Stimulated activated CD8-positive, alpha-beta memory T cell treated with anti-CD3 and anti-CD28 coated beads, Interleukin-4, amount 100 ng/mL, for 24 hours (primary cell): ENCODE data around the gene COX14.
"Not testable (repeated sequence)": the region's sequence is repeated elsewhere in the genome, so short reads cannot be mapped to it uniquely, and the experiment has no call there.

Experiments
- DNase-seq: peaks from one replicate; pipeline ENCODE4 v3.0.0-alpha.2; 2020; ENCODE audit warnings: low read depth

The COX14 gene

DNA sequence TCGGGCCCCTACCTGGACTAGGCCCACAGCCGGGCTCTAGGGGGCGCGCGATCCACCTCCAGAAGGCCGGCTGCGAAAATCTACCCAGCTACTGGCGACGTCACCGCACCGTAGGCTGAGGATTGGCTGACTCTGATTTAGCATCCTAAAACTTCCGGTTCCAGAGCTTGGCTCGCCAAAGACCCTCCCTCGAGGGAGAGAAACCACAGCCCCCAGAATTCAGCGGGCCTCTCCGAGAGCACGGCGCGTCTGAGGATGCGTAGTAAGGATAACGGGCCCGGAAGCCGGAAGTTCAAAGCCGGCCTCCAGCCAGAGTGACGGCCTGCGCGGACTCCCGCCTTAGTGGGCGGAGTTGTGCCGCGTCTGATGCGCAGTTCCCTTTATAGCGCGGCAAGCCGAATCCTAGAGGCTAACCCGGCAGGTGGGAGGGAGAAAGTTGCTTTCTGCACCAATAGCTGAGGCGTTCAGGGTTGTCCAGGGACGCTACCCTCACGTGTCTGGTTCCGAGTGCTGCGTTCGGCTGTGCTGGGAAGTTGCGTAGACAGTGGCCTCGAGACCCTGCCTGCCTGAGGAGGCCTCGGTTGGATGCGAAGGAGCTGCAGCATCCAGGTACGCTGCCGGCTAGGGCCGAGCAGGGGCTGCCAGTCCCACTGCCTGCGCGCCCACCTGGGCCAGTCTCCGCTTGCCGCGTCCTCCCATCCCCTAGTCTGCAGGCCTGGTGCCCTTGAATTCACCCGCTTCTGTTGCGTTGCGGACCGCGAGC is at the start of gene COX14:
COX14 (plus strand) TSS at position 544 of the 763 bp plus-strand sequence. CDS start 7,808 bp downstream, outside the sequence.
- DNase-seq: peak; percentile 98

DNA sequence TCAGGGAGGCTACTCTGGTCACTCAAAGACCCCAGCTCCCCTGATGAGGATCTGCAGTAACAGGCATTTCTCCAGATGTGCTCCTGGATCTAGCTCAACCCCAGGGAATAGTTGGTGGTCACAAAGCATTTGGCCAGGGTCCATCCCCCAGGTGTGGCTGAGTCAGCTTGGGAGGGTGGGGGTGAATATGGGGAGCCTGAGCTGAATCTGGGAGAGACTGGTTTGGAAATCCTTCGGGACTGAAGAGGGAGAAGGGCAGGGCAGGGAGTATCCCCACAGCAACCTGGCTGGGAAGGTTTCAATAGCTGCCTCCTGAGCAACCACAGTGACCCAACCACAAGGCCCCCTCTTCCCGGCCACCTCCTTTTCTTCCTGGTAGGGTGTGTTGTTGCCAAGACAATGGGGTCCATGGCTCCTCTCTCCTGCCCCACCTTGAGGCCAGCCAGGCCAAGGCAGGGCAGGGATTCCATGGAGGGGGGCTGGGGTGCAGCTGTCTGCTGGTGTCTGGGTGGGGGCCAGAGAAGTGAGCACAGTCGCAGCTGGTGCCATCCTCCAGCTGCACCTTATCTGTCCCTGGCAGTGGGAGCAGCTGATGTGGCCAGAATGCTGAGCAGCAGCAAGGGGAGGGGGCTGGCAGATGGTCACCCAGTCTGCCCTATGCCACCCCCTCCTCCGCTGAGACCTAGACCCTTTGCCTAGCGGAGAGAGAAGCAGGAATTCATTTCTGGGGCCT is 49.1 kb upstream of the COX14 start:
- DNase-seq: no peak

DNA sequence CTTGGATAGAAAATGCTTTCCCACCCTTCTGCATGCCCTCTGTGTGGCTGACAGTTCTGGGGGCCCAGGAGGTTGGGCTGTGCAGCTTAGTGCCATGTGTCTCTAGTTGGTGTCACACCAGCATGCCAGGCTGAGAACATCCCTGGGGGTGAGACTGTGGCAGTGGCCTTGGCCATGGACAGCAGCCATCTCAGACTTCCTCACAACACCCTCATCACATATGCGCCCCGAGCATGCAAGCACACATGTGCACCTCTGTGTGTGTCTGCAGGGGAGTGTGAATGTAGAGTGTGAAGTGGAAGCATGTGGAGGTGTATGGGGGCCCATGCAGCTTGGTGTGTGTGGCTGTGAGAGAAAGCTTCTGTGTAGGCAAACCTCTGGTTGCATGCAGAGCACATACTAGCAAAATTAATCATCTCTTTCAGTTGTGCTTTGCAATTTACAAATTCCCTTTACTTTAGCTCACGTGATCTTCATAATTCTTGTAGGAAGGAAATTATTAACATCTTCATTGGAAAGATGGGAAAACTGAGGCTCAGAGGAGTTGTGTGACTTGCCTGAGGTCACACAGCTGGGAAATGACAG is 46.2 kb upstream of the COX14 start:
- DNase-seq: no peak

DNA sequence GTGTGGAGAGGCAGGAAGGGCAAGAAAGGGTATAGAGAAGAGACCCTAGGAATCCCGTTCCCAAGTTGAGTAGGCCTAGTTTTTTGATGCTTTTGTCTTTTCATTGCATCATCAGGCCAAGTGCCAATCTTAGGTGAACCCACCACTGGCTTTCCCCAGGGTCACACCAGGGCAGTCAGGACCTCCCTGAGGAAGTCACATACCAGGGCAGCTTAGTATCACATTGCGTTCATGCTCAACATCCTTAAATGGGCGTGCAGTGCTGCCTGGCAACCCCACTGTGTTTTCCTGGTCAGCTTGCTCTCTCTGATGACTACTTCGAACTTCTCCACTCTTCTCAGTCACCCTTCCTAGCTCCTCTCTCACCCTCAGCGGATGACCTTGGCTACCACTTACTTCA is 45.6 kb upstream of the COX14 start:
- no peak for DNase-seq

DNA sequence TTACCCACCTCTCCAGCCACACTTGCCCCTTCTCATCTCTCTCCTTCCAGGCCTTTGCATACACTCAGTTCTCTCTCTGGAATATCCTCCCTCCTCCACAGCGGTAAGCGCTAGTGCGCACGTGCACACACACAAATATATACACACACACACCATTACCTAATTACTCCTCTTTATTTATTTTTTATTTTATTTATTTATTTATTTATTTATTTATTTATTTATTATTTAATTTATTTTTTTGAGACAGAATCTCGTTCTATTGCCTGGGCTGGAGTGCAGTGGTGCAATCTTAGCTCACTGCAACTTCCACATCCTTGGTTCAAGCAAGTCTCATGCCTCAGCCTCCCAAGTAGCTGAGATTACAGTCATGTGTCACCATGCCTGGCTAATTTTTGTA is 43.0 kb upstream of the COX14 start:
- no peak for DNase-seq

DNA sequence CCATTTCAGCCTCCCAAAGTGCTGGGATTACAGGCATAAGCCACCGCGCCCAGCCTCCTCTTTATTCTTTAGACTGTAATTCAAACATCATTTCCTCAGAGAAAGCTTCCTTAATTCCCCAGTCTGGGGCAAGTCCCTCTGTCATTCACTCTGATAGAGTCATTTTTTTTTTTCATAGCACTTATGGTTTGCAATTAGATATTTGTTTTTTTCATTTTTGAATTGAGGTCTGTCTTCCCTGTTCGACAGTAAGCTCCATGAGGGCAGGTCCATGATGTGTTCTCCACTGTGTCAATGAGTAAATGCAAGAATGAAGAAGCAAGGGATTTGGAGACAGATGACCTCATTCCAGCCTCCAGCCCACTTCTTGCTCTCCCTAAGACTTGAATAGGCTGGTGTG is 42.5 kb upstream of the COX14 start:
- DNase-seq: no peak

DNA sequence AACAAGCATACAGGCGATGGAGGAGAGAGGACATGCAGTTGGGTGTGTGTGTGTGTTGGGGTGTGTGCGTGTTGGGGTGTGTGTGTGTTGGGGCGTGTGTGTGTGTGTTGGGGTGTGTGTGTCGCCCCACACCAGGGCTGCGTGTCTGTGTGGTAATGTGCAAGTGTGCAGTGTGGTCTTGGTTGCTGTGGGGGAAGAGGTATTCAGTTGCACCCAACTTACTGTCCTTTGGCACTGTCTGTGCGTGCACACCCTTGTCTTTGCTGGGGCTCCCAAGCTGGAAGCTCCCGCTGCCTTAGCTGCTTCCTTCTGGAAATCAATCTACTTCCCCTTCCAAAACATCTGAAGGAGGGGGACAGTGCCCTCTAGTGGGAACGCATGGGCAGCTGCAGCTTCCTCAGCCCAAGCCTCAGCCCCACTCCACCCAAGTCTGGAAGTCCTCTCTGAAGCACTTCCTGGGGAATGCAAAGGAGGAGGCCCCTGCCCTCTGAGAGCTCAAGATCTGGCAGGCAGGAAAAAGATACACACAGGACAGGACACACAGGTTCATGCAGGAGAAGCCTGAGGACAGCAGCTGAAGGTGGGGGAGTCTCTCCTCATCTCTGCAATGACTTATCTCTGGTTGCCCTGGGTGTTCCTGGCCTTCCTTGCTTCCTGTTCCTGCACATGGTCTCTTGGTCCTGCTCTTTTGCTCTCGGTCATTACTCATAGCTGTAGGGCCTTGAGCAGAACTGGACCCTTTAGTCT is 41.5 kb upstream of the COX14 start:
- DNase-seq: peak; percentile 44

DNA sequence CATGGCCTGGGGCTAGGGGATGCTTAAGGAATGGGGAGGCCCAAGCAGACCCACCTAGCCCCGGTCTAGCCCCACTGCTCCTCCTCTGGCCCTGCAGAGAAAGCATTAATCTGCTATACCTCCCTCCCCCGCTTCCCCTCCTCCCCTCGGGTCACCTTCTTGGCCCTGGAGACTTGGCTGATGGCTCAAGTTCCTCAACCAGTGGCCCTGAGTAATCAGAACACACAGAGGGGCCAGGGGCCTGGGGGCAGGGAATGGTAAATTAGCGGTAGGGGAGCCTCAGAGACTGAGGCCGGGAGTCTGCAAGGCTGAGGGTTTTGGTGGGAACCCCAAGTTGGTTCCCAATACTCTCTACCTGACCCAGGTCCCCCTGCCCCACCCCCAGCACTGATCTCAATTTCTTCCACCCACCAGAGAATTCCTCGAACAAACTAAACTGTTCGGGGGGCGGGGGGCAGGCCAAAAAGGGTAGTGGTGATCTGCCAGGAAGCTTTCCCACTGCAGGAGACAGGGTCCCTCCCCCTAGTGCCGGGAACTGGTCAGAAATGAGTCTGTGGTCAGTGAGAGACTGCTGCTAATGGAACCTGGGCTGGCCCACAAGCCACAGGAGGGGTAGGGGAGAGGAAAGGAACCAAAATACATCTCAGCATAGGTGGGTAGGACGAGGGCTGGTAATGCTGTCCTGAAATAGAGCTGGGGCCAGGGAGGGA is 39.7 kb upstream of the COX14 start:
- DNase-seq: no peak

DNA sequence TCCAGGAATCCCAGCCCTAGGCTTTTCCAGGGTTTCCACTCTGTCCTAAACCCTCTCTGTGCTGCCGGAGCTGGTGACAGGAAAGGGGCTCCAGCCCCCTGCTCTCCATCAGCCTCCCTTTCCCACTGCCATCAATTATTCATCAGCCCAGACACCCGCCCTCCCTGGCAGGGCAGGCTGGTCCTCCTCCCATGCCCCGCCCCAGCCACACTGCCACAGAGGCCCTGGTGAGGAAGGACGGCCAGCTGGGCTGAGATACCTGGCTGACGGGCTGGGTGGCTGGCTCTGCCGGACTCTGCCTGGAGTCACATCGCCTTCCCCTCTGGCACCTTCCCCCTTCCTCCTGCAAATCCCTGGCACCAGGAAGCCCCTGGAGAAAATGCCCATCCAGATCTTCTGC is 38.8 kb upstream of the COX14 start:
- no peak for DNase-seq

DNA sequence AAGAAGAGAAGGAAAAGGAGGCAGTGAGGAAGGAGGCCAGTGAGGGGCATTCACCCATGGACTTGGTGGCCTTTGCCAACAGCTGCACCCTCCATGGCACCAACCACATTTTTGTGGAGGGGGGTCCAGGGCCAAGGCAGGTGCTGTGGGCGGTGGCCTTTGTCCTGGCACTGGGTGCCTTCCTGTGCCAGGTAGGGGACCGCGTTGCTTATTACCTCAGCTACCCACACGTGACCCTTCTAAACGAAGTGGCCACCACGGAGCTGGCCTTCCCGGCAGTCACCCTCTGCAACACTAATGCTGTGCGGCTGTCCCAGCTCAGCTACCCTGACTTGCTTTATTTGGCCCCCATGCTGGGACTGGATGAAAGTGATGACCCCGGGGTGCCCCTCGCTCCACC is 38.3 kb upstream of the COX14 start:
- DNase-seq: no peak

DNA sequence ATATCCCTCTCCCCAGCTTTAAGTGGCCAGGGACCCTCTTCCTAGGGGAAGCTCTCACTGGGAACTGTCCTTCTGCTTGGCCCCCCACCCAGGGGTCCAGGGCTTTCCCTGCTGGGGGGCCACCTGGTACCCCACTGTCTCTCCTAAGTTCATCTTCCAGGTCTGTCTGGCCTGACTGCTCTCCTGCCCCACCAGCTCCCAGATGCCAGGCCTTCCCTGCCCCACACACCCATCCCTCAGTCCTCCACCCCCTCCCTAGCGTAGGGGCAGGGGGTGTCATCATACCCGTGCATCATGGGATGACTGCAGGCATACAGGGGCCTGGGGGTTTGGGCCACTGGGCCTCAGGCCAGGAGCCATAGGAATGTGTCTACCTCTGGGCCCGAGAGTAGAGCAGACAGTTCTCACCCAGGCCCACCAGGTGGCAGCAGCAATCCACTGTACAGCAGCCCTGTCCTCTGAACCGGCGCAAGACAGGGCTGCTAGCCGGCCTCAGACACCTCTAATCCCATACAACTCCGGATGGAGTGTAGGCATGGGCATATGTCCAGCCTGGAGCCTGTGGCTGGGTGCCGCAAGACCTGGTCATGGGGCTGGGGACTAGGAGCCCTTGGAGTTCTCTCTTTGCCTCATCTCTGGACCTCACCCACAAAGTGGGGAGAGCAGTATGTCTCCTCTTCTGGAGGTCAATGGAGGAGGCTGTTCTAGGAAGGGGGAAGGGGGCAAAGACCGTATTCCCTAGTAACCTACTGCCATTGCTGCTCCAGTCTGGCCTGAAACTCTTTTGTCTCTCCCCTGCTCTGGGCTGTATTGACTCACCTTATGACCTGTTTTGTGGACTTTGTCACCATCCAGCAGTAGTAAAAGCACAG is 36.9 kb upstream of the COX14 start:
- peak; percentile 72 for DNase-seq

DNA sequence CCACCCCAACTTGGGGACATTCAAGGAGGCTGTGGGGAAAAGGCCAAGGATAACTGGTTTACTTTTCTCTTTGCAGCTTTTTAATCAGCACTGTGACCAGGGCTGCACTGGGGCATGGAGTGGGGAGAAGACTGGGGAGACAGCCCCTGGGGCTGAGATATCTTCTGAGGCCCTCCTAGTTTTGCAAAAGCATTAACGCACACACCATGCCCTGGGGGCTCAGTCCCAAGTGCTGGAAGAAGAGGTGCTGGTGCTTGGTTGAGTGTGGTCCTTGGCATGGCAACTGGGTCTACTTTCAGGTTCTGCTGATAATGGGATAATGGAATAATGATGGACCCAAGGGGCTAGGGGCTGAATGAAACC is 36.2 kb upstream of the COX14 start:
- DNase-seq: no peak

DNA sequence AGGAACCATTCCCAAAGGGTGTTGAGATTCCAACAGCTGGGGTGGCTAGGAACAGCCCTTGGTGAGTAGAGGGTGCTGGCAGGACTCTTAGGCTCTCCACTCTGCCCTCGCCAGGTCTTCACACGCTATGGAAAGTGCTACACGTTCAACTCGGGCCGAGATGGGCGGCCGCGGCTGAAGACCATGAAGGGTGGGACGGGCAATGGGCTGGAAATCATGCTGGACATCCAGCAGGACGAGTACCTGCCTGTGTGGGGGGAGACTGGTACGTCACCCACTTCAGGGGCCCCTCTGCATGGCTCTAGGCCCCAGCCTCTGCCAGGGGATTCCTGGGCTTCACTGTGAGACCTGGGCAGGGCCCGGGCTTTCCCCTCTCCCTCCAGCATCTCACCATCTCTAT is 34.9 kb upstream of the COX14 start:
- DNase-seq: no peak

DNA sequence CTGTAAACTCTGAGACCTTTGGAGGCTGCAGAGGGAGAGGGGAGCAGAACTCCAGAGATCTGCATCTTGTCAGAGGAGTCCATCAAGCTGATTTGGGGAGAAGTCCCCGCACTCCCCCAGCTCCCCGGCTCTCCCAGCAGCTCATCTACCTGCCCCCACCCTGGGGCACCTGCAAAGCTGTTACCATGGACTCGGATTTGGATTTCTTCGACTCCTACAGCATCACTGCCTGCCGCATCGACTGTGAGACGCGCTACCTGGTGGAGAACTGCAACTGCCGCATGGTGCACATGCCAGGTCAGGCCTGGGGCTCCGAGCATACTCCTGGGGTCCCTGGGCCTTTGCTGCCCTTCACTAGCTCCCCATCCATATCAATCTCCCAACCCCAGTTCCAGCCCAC is 33.8 kb upstream of the COX14 start:
- DNase-seq: no peak

DNA sequence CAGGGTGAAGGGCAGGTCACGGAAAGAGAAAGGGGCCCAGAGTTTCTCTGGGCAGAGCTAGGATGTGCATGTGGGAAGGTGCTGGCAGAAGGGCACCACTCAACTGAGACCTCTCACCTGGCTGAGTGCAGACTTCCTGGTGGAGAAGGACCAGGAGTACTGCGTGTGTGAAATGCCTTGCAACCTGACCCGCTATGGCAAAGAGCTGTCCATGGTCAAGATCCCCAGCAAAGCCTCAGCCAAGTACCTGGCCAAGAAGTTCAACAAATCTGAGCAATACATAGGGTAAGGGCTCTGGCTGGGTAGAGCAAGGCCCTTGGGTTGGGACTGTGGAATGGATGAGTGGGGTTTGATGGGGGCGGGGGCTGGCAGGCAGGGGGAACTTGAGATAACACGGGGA is 32.3 kb upstream of the COX14 start:
- no peak for DNase-seq

DNA sequence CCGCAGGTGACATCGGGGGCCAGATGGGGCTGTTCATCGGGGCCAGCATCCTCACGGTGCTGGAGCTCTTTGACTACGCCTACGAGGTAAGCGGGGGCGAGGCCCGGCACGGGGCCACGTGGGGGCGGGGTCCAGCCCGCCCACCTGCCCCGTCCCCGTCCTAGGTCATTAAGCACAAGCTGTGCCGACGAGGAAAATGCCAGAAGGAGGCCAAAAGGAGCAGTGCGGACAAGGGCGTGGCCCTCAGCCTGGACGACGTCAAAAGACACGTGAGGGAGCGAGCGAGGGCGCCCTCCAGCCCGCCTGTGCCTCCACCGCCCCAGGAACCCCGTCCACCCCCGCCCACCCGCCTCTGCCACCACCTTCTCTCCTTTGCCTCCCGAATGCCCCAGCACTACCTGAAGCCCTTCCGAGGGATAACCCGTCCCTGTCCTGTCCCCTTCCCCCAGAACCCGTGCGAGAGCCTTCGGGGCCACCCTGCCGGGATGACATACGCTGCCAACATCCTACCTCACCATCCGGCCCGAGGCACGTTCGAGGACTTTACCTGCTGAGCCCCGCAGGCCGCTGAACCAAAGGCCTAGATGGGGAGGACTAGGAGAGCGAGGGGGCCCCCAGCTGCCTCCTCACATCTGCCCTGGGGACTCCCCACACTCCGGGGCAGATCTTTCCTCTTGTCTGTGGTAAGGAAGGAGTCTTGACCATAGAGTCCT is 30.8 kb upstream of the COX14 start:
- no peak for DNase-seq

DNA sequence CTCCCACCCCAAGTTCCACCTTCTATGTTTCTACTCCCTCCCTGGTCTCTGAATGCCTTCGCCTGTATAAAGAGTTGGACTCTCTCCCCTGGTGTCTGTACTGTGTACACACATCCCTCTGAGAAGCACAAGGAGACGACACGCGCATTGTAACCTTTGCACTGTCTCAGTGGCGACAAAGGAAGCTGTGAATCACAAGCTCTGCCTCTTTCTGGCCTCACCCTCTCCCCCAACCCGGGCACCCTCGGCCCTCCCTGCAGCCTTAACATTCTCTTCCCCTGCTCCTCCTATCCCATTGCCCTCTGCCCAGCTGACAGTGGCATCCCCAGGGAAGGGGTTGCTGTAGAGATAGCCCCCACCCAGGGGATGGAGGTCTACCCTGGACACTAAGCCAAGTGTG is 29.4 kb upstream of the COX14 start:
- DNase-seq: no peak

DNA sequence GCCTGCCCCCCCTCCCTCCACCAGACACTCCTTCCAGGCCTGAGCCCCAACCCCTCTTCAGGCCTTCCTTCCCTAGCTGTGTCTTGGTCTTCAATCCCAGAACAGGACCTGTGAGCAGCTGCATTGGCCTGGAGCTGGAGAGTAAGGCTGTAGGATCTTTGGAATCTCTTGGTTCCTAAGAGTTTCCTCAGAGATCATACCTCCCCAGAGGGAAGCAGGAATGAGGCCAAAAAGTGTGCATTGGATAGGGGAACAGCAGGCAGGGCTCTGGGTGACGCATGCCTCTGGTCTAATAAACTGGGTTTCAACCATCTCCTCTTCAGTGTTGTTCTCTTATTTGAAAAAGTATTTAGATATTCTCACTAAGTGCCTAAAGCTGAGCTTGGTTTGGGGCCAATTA is 28.7 kb upstream of the COX14 start:
- DNase-seq: no peak

DNA sequence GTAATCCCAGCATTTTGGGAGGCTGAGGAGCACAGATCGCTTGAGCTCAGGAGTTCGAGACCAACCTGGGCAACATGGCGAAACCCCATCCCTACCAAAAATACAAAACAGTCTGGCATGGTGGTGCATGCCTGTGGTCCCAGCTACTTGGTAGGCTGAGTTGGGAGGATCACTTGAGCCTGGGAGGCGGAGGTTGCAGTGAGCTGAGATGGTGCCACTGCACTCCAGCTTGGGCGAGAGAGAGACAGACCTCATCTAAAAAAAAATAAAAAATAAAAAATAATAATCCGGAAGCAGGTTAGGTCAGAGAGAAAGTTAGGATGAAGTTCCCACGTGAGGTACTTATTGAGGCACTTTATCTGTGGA is 27.6 kb upstream of the COX14 start:
- not testable (repeated sequence) for DNase-seq
